HepG2 (cell line): ENCODE data around the gene RAB30. TPM values are rescaled to one million over a fixed set of nuclear protein-coding genes. Genes with fewer than 3 reads are reported as not detected.

Experiments
- AGO1 ChIP-seq: fragments of 200-400 bp; formaldehyde crosslinking; IDR thresholded peaks from 2 replicates; pipeline ENCODE4 v1.6.1; 2017; ENCODE audit warnings: mild to moderate bottlenecking, low read depth, low read length, moderate library complexity; ENCODE audit not compliant: poor library complexity, severe bottlenecking
- CBX5 ChIP-seq: sonication (generic); formaldehyde crosslinking; IDR thresholded peaks from 2 replicates; pipeline ENCODE4 v1.4.0; 2020; ENCODE audit warnings: missing genetic modification reagents, borderline replicate concordance
- ELF4 ChIP-seq: sonication (generic); formaldehyde crosslinking; IDR thresholded peaks from 2 replicates; pipeline ENCODE4 v1.5.0; 2020; ENCODE audit warnings: missing genetic modification reagents, mild to moderate bottlenecking, moderate library complexity, borderline replicate concordance
- GFI1 ChIP-seq: sonication (generic); formaldehyde crosslinking; IDR thresholded peaks from 2 replicates; pipeline ENCODE4 v1.5.0; 2020; ENCODE audit warnings: missing genetic modification reagents, mild to moderate bottlenecking, borderline replicate concordance
- HDAC2 ChIP-seq: sonication (generic); formaldehyde crosslinking; IDR thresholded peaks from 2 replicates; pipeline ENCODE4 v1.4.0; 2020; ENCODE audit warnings: missing genetic modification reagents
- KLF12 ChIP-seq: sonication (generic); formaldehyde crosslinking; IDR thresholded peaks from 2 replicates; pipeline ENCODE4 v1.4.0; 2020; ENCODE audit warnings: missing genetic modification reagents, borderline replicate concordance
- MAZ ChIP-seq, 2 experiments: sonication (generic) in 1 of 2; formaldehyde crosslinking in 1 of 2; IDR thresholded peaks; 2 replicates each; pipeline versions ENCODE4 v1.5.0 to v1.6.1; 2012 to 2020; ENCODE audit warnings: low read depth in 2 of 2, mild to moderate bottlenecking in 2 of 2, borderline replicate concordance in 1 of 2, improper control_type of control experiment in 1 of 2, low read length in 1 of 2, missing genetic modification reagents in 1 of 2, moderate library complexity in 1 of 2
- MTA3 ChIP-seq: sonication (generic); formaldehyde crosslinking; IDR thresholded peaks from 2 replicates; pipeline ENCODE4 v1.4.0; 2020; ENCODE audit warnings: missing genetic modification reagents
- MYNN ChIP-seq: sonication (generic); formaldehyde crosslinking; IDR thresholded peaks from 2 replicates; pipeline ENCODE4 v1.4.0; 2020; ENCODE audit warnings: mild to moderate bottlenecking, low read depth, missing genetic modification reagents
- NCOA2 ChIP-seq: sonication (generic); formaldehyde crosslinking; IDR thresholded peaks from 2 replicates; pipeline ENCODE4 v1.8.0; 2022; ENCODE audit warnings: inconsistent platforms
- PHF21A ChIP-seq: sonication (generic); formaldehyde crosslinking; IDR thresholded peaks from 2 replicates; pipeline ENCODE4 v1.5.0; 2020; ENCODE audit warnings: mild to moderate bottlenecking, missing genetic modification reagents
- RBFOX2 ChIP-seq: fragments of 200-400 bp; formaldehyde crosslinking; IDR thresholded peaks from 2 replicates; pipeline ENCODE4 v1.6.1; 2017; ENCODE audit warnings: low read depth, mild to moderate bottlenecking, low read length
- XBP1 ChIP-seq: sonication (generic); formaldehyde crosslinking; IDR thresholded peaks from 2 replicates; pipeline ENCODE4 v1.5.0; 2020; ENCODE audit warnings: missing genetic modification reagents
- ZBTB7B ChIP-seq: sonication (generic); formaldehyde crosslinking; IDR thresholded peaks from 2 replicates; pipeline ENCODE4 v1.4.0; 2020; ENCODE audit warnings: missing genetic modification reagents
- ZNF33A ChIP-seq: sonication (generic); formaldehyde crosslinking; IDR thresholded peaks from 2 replicates; pipeline ENCODE4 v1.5.1; 2020; ENCODE audit warnings: missing genetic modification reagents, mild to moderate bottlenecking, moderate library complexity, borderline replicate concordance
- ZNF430 ChIP-seq: sonication (generic); formaldehyde crosslinking; IDR thresholded peaks from 2 replicates; pipeline ENCODE4 v1.9.0; 2021; ENCODE audit warnings: mild to moderate bottlenecking, missing genetic modification reagents
- ZNF772 ChIP-seq: sonication (generic); formaldehyde crosslinking; IDR thresholded peaks from 2 replicates; pipeline ENCODE4 v1.5.0; 2020; ENCODE audit warnings: mild to moderate bottlenecking, missing genetic modification reagents
- ZSCAN25 ChIP-seq: sonication (generic); formaldehyde crosslinking; IDR thresholded peaks from 2 replicates; pipeline ENCODE4 v1.8.0; 2022; ENCODE audit warnings: mild to moderate bottlenecking, missing genetic modification reagents
- polyA plus RNA-seq, 8 experiments: library from polyadenylated mRNA; depleted of rRNA in 3 of 8; stranded (reverse) in 7 of 8; unstranded in 1 of 8; fragments of >200 nt; fragmentation: Illumina TruSeq in 4 of 8; extraction: Trizol in 4 of 8; gene quantifications; 2 replicates each; pipeline versions ENCODE4 v1.2.1 to v1.2.3, GENCODE V29; 2011 to 2016; ENCODE audit warnings: low read depth in 4 of 8, missing spikeins in 1 of 8, mixed read lengths in 1 of 8; ENCODE audit not compliant: insufficient read depth in 1 of 8
- total RNA-seq, 5 experiments: library from RNA; depleted of rRNA; stranded (reverse); fragments of >200 nt; fragmentation: Illumina TruSeq; extraction: Trizol; gene quantifications; 2 replicates each; pipeline ENCODE4 v1.2.3, GENCODE V29; 2016; ENCODE audit warnings: low read depth in 1 of 5
- TF ChIP-seq, protein P1 (sequence below): sonication (generic); formaldehyde crosslinking; IDR thresholded peaks from 2 replicates; pipeline ENCODE4 v1.4.0; 2020; ENCODE audit warnings: mild to moderate bottlenecking, missing genetic modification reagents
- TF ChIP-seq, protein P2 (sequence below): sonication (generic); formaldehyde crosslinking; IDR thresholded peaks from 2 replicates; pipeline ENCODE4 v1.5.0; 2020; ENCODE audit warnings: missing genetic modification reagents, mild to moderate bottlenecking, borderline replicate concordance
- TF ChIP-seq, protein P3 (sequence below): sonication (generic); formaldehyde crosslinking; IDR thresholded peaks from 2 replicates; pipeline ENCODE4 v1.8.0; 2022; ENCODE audit warnings: mild to moderate bottlenecking, missing genetic modification reagents
- TF ChIP-seq, protein P4 (sequence below): IDR thresholded peaks from 2 replicates; pipeline ENCODE4 v1.6.1; 2016; ENCODE audit warnings: low read depth, control low read depth
- TF ChIP-seq, protein P5 (sequence below): sonication (generic); formaldehyde crosslinking; IDR thresholded peaks from 2 replicates; pipeline ENCODE4 v1.5.0; 2020; ENCODE audit warnings: missing genetic modification reagents

Gene RAB30
- total and polyA plus RNA-seq, 2 of the 13 experiments (the other 11 are each of a cell fraction or from before 2014, with no cell fraction given) = 3.7 to 5.0 TPM

DNA sequence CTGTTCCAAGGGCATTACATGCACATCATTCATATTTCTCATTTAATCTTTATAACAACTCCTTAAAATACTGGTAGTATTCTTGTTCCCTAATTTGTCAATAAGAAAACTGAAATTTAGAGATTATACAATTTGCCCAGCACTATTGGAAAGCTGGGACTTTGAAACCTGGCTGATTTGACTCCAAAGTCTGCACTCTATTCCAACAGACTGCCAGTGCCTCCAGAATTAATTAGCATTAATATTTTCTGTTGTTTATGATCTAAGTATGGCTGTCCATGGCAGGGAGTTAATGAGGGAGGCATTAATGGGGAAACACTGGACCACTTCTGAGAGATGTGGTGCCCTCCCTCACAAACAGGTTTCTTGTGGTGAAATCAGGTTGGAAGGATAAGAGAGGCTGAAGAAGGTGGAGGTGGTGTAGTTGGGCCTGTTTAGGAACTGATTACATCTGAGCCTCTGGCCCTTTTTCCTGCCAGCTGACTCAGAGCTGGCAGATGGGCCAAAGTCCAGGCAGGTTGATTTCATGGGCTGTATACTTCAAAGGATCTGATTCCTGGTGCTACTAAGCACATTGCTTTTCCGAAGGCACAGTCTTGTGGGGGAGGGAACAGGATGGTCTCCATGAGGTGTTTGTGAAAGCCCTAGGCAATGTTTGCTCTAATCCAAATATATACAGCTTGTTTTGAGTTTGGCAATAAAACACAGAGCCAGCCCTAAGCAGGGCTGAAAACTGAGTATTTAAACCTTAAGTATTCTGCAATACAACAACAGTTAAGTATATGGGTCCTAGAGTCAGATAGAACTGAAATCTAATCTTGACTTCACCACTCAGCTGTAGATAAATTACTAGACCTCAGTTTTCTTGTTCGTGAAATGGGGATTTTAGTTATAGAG lies 21.0 kb upstream of the RAB30 start (continued):
- TF ChIP-seq, protein P1, sequence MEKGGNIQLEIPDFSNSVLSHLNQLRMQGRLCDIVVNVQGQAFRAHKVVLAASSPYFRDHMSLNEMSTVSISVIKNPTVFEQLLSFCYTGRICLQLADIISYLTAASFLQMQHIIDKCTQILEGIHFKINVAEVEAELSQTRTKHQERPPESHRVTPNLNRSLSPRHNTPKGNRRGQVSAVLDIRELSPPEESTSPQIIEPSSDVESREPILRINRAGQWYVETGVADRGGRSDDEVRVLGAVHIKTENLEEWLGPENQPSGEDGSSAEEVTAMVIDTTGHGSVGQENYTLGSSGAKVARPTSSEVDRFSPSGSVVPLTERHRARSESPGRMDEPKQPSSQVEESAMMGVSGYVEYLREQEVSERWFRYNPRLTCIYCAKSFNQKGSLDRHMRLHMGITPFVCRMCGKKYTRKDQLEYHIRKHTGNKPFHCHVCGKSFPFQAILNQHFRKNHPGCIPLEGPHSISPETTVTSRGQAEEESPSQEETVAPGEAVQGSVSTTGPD (CRISPR knock-in tag) = peak; percentile 17; the same call in 1 of the 2 replicates
- no peak for TF ChIP-seq ELF4 (CRISPR knock-in tag)
- TF ChIP-seq KLF12 (CRISPR knock-in tag) = no peak
- TF ChIP-seq GFI1 (CRISPR knock-in tag) = peak; percentile 74
- no peak for TF ChIP-seq MTA3 (CRISPR knock-in tag)
- peak; percentile 91 for TF ChIP-seq NCOA2
- TF ChIP-seq, protein P2, sequence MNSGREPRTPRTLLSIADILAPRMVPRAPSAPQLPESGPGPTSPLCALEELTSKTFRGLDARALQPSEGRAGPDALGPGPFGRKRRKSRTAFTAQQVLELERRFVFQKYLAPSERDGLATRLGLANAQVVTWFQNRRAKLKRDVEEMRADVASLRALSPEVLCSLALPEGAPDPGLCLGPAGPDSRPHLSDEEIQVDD (CRISPR knock-in tag) = no peak
- no peak; the same call in 1 of the 2 replicates for TF ChIP-seq ZNF430 (CRISPR knock-in tag)
- peak; percentile 91 for TF ChIP-seq ZNF772 (CRISPR knock-in tag)
- TF ChIP-seq, protein P3, sequence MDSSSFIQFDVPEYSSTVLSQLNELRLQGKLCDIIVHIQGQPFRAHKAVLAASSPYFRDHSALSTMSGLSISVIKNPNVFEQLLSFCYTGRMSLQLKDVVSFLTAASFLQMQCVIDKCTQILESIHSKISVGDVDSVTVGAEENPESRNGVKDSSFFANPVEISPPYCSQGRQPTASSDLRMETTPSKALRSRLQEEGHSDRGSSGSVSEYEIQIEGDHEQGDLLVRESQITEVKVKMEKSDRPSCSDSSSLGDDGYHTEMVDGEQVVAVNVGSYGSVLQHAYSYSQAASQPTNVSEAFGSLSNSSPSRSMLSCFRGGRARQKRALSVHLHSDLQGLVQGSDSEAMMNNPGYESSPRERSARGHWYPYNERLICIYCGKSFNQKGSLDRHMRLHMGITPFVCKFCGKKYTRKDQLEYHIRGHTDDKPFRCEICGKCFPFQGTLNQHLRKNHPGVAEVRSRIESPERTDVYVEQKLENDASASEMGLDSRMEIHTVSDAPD (CRISPR knock-in tag) = peak; percentile 51; the same call in 1 of the 2 replicates
- no peak for TF ChIP-seq RBFOX2
- TF ChIP-seq HDAC2 (CRISPR knock-in tag) = peak; percentile 91
- TF ChIP-seq PHF21A (CRISPR knock-in tag) = peak; percentile 86
- no peak for TF ChIP-seq MAZ (IDR thresholded peaks at IDR 0.05; ENCODE audit: borderline replicate concordance, low read depth, low read length)
- TF ChIP-seq MAZ (CRISPR knock-in tag; IDR thresholded peaks at IDR 0.05; ENCODE audit: low read depth) = peak; percentile 72; the same call in 1 of the 2 replicates
- TF ChIP-seq CBX5 (CRISPR knock-in tag) = peak; percentile 97
- no peak for TF ChIP-seq AGO1
- TF ChIP-seq, protein P4, sequence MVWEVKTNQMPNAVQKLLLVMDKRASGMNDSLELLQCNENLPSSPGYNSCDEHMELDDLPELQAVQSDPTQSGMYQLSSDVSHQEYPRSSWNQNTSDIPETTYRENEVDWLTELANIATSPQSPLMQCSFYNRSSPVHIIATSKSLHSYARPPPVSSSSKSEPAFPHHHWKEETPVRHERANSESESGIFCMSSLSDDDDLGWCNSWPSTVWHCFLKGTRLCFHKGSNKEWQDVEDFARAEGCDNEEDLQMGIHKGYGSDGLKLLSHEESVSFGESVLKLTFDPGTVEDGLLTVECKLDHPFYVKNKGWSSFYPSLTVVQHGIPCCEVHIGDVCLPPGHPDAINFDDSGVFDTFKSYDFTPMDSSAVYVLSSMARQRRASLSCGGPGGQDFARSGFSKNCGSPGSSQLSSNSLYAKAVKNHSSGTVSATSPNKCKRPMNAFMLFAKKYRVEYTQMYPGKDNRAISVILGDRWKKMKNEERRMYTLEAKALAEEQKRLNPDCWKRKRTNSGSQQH (CRISPR knock-in tag) = no peak; the same call in 1 of the 2 replicates
- TF ChIP-seq ZBTB7B (CRISPR knock-in tag) = peak; percentile 76
- TF ChIP-seq XBP1 (CRISPR knock-in tag) = no peak
- 0 out of 2 replicates have a peak, but pooled peaks have one; percentile 58 for TF ChIP-seq ZNF33A (CRISPR knock-in tag)
- TF ChIP-seq MYNN (CRISPR knock-in tag) = no peak
- TF ChIP-seq, protein P5, sequence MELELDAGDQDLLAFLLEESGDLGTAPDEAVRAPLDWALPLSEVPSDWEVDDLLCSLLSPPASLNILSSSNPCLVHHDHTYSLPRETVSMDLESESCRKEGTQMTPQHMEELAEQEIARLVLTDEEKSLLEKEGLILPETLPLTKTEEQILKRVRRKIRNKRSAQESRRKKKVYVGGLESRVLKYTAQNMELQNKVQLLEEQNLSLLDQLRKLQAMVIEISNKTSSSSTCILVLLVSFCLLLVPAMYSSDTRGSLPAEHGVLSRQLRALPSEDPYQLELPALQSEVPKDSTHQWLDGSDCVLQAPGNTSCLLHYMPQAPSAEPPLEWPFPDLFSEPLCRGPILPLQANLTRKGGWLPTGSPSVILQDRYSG (CRISPR knock-in tag) = no peak
- TF ChIP-seq ZSCAN25 (CRISPR knock-in tag) = peak; percentile 24; the same call in 1 of the 2 replicates
